Effector CD4-positive, alpha-beta T cell (primary cell): ENCODE data around the gene NEDD9.

Source experiments
- DNase-seq: peaks from one replicate; pipeline ENCODE4 v3.0.0-alpha.2; 2020

NEDD9 gene

GRCh38 chr6:11214901-11215300 is 17.6 kb downstream of the NEDD9 start:
- no peak for DNase-seq

GRCh38 chr6:11214084-11214833 is 18.2 kb downstream of the NEDD9 start:
- no peak for DNase-seq

GRCh38 chr6:11213422-11214021 is 18.9 kb downstream of the NEDD9 start:
- DNase-seq: no peak

- no peak for DNase-seq
Measured at GRCh38 chr6:11212664-11213063, 19.8 kb downstream of the NEDD9 start.

- DNase-seq: no peak
Measured at GRCh38 chr6:11211254-11211653, 21.2 kb downstream of the NEDD9 start.

- DNase-seq: no peak
Measured at GRCh38 chr6:11210386-11211138, 21.9 kb downstream of the NEDD9 start.

- DNase-seq: no peak
Measured at GRCh38 chr6:11209906-11210305, 22.6 kb downstream of the NEDD9 start.

GRCh38 chr6:11209369-11209768 is 23.1 kb downstream of the NEDD9 start:
- no peak for DNase-seq

GRCh38 chr6:11208854-11209253 is 23.6 kb downstream of the NEDD9 start:
- DNase-seq: no peak

- no peak for DNase-seq
Measured at GRCh38 chr6:11208267-11208666, 24.2 kb downstream of the NEDD9 start.

- DNase-seq: no peak
Measured at GRCh38 chr6:11207199-11207968, 25.1 kb downstream of the NEDD9 start.

- no peak for DNase-seq
Measured at GRCh38 chr6:11206576-11206975, 25.9 kb downstream of the NEDD9 start.

- no peak for DNase-seq
Measured at GRCh38 chr6:11204794-11205366, 27.6 kb downstream of the NEDD9 start.

GRCh38 chr6:11204005-11204399 is 28.5 kb downstream of the NEDD9 start:
- DNase-seq: no peak

- DNase-seq: no peak
Measured at GRCh38 chr6:11203306-11204004, 29.0 kb downstream of the NEDD9 start.

GRCh38 chr6:11202513-11203305 is 29.8 kb downstream of the NEDD9 start:
- DNase-seq: no peak

- DNase-seq: no peak
Measured at GRCh38 chr6:11201772-11202512, 30.5 kb downstream of the NEDD9 start.

GRCh38 chr6:11201015-11201414 is 31.5 kb downstream of the NEDD9 start:
- no peak for DNase-seq

- no peak for DNase-seq
Measured at GRCh38 chr6:11200356-11200755, 32.1 kb downstream of the NEDD9 start.
